Measurements from ENCODE around the gene TOGARAM2.

- no peak for TF ChIP-seq YY1 (IDR thresholded peaks at IDR 0.05; ENCODE audit: insufficient read depth, insufficient read length)
- TF ChIP-seq ZNF274 (IDR thresholded peaks at IDR 0.05; ENCODE audit: low read depth, low read length) = no peak
Observed at GRCh38 chr2:28951910-28952835, 28.9 kb upstream of the TOGARAM2 start.
